Stimulated activated CD8-positive, alpha-beta memory T cell treated with anti-CD3 and anti-CD28 coated beads, Interleukin-4, amount 100 ng/mL, for 4 hours (primary cell): ENCODE data around the gene ANK2.
"Not testable (repeated sequence)": the region's sequence is repeated elsewhere in the genome, so short reads cannot be mapped to it uniquely, and the experiment has no call there.

Experiments
- DNase-seq, 2 donors: peaks; one replicate each; pipeline ENCODE4 v3.0.0-alpha.2; 2020; ENCODE audit warnings: low read depth in 2 of 2, low spot score in 1 of 2

The ANK2 gene

DNA sequence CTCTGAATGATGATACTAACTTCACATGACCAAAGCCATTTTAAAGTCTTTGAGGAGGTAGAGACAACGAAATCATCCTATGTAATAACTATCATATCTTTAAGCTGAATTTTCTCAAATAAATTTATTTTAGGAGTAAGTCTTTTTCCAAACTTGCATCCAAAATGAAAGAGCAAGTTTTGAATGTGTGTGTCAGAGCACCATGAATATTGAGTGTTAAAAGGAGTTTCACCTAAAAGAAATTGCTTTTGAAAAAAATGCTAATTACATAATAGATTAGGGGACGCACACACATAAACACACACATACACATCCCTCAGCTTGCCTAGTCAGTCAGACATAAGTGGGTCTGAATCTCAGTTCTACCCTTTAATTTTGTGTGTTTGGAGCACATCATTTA, 1.9 kb downstream of the ANK2 start:
- DNase-seq = no peak

DNA sequence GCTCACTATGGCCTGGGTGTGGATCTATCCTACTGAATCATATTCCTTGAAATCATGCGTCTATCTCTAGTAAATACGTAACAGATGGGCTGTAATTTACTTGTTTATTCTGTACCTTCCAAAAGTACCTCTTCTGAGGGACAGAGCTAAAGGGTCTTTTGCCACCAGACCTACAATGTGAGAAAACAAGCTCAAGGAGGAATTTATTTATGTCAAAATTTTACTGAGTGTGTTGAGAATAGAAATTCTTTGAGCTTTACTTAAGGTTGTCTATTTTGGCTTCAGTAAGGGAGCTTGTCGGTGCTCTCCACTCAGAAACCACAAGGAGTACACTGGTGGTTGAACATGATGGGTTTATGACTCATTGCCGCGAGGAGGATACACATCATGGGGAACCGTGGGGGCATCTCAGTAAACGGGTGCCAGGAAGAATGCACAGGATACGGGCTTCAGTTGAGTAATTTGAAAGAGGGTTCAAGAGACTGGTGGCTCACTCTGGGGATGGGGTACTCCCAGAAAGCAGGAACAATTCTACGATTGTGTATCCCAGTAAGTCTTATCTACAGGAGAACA, 3.0 kb downstream of the ANK2 start:
- no peak for DNase-seq

DNA sequence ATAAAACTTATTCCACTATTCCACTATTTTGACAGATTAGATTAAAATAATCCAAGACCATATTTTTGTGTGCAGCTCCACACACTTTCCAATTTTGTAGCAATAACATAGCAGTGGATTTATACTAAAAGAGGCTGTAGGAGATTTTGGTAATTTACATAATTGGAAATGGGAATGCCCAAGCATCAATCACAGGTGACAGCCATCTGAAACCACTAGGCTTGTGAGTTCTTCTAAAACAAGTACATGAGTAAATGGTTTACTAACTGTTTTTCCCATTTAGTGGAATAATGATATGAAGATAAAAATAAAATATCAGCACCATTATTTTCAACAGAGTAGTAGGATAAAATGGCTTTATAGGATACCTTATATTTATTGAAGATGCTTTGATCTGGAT, 4.4 kb downstream of the ANK2 start:
- no peak for DNase-seq

DNA sequence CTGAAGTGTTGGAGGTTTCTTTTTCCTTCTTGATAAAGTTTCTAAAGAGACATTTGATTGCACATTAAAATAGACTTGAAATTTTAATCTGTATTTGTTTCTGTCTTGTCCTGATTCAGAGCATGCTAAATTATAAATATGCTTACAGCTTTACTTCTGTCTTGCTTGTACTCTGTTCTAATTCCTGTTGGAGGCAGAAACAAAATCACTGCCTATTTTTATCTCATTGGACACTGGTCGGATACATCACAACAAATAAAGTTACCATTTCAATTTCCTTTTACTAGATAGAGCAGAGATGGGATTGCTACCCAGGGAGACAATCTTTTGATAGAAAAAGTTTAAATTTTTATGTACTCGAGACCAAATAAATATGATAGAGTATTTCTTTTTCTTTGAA, 6.9 kb downstream of the ANK2 start:
- no peak for DNase-seq

DNA sequence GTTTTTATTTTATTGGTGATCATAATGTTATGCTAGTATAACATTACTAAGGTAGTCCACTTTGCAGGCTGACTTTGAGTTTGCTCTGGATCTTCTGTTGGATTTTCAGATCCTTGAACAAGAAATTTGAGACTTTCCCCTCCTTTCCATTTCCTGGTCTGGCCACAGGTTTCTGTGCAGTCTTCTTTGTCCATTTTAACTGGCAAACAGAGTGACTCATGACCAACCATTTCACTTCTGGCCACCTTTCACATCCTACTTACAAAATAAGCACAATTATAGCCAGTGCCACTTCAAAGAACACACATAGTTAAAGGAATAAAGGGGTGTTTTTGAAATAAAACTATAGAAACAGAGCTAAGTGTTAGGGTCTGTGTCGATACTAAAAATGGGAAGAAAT, 8.4 kb downstream of the ANK2 start:
- no peak for DNase-seq

DNA sequence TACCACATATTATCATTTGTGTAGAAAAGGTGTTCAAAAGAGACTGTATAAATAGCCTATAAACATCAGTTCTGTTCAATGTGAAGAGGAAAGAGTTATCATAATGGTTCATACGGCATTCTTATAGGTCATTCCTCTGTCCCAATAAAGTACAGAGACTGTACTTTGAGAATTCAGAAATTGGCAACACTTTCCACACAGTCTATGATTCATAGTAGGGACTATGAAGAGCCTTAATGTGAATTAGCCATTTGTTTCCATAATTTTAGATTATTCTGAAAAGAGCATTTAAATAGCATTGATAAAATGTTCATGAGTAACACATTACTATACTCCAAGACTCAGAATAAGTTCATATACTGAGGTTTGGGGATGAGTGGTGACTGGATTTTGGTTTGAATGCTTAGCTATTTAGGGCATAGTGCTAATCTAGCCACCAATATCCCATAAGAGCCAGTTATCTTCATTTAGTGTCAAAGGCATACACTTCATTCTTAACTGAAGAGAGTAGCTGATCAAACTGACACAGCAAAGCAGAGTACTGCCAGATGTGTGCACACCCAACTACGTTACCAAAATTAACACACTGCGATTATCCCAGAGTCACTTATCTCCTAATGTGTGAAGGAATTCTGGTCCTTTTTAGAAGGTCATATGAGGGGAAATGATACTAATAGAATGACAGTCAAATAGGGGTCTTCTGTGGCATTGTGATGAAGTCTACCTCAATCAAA, 10.2 kb downstream of the ANK2 start:
- DNase-seq = no peak

DNA sequence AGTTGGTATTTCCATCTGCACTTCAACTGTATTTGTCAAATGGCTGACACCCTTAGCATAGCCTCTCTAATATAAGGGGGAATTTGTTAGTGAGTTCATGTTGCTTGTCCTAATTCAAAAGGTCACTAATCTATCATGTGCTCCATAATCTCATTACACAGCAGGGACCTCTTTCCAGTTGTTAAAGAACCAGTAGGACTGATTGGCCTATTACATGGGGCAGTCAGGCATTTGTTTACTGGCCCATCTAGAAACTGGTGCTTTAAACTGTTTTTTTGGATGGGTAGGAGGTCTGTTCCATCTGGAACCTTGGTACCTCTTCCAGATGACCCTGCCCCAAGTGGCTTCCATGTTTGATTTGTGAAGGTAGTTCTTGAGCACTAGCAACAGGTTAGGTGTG, 11.4 kb downstream of the ANK2 start:
- DNase-seq = no peak

DNA sequence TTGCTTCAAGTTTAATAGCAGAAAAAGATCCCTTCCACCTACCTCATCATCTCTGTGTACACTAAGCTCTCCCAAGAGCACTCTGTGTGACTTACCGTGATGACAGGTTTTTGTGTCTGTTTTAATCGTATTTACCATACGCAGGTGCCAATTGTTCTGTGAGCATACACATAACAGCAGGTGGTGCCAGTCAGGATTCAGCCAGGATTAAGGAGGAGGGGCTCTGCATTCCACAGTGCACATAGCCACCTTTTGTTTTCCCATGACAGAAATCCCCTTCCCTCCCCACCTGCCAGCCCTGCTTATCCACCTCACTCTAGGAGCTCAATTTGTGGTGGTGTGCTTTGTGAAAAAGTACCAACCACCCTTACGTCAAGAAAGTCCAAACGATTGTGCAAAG, 14.8 kb downstream of the ANK2 start:
- DNase-seq = no peak

DNA sequence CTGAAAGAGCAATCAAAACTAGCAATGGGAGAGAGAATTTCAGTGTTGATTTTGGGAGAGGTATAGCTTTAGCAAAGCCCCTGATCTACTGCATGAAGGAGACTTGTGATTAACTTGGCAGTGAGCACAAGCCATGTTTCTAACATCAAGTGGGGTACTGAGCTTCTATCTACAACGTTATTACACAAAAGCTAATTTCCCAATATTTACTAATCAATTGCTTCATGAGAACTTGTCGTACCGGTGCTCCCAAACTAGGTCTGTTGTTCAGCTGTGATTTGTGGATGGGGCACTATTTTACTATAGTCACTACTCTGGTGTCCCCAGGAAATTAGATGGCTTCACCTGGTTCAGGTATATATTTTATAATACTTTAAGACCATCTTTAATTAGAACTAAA, 16.2 kb downstream of the ANK2 start:
- no peak for DNase-seq

DNA sequence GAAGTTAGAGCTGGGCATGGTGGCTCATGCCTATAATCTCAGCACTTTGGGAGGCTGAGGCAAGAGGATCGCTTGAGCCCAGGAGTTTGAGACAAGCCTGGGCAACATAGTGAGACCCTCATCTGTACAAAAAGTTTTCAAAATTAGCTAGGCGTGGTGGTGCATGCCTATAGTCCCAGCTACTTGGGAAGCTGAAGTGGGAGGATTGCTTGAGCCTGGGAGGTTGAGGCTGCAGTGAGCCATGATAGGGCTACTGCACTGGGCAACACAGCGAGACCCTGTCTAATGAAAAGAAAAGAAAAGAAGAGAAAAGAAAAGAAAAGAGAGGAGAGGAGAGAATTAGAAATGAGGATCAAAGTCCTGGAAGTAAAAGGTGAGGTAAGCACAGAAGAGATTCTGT, 19.3 kb downstream of the ANK2 start:
- not testable (repeated sequence) for DNase-seq

DNA sequence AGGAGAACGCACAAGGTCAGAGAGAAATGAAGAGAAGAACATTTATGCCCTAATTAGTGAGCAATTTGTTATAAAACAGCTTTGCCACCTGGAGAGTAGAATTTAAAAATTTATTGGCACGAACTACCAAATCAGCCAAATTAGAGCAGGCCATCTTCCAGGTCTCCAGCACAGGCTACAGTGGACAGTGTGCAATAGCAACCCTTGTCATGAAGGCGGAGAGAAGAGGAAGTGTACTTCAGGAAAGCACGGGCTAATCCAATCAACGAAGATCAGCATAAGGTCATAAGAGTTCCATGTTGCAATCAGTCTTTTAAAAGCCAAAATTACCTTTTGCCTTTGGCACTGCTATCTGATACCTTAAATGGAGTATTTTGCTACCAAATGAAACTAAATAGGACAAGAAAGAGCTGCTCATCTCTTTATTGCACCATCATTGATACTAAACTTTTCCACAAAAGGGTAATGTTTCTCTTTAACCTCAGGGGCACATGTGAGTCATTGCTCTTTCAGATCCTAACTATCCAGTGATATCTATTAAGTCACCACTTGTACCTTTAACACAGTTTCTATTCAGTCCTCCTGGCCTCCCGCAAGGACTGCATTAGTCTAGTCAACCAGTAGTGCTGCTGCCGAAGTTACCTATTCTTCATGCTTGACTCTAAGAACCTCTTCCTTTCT, 19.9 kb downstream of the ANK2 start:
- no peak for DNase-seq

DNA sequence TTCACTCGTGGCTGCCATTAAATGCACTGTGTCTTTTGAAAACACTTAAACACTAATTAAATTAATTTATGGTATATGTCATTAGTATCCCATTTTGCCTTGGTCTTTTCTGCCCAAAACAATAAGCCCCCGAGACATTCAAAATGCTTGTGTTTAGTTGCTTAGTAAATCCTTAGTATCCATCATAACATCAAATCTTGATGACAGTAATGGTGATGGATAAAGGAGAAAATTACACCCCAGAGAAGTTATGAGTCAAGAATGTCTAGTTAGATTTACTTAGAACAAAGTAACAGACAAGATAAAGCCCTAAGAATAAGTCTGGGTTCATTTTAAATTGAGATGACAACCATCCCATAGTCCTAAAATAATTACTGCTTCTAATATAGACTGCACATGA, 21.3 kb downstream of the ANK2 start:
- no peak for DNase-seq

DNA sequence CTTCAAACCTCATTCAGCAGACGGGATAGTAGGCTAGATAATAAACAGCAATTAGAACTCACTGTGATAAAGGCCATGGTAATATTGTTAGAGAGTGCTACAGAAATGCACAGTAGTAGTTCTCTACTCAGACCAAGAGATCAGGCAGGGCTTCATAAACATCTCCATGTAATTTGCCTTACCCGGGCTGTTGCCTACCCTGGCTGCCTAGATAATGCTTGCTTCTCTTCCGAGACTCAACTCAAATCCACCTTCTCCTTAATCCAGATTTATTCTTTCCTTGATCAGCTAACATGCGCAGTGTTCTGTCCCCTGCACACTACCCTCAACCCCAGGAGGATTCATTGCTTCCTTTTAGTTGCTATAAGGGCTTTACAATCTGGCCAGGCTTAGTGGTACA, 21.8 kb downstream of the ANK2 start:
- no peak for DNase-seq

DNA sequence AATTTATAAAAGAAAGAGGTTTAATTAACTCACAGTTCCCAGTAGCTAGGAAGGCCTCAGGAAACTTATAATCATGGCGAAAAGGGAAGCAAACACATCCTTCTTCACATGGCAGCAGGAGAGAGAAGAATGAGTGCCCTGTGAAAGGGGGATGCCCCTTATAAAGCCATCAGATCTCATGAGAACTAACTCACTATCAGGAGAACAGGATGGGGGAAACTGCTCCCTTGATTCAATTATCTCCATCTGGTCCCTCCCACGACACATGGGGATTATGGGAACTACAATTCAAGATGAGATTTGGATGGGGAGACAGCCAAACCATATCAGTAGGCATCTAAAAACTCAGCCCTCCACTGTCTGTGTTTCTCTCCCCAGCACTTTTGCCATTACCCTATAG, 22.4 kb downstream of the ANK2 start:
- no peak for DNase-seq

DNA sequence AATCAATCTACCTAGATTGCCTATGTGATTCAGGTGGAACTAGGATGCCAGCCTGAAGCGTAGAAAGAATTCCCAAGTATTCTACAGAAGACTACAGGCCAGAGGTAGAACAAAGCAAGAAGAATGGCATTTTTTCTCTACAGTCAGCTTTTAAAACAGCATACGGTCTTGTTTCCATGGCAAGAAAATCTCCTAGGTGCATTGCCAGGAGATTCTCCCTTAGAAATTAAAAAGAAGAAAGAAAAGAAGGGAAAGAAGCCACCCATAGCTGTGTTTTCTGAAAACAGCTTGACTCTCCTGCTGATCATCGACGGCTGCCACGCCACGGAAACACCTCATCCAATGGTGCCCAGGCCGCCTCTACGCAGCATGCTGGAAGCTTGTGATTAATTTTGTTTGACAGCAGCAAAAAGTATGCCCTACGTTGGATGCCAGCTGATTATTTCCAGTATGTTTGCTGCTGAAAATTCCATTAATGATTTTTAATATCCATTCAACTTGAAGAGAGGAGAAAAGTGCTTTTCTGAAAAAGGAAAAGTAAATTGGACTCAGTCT, 24.1 kb downstream of the ANK2 start:
- no peak for DNase-seq

DNA sequence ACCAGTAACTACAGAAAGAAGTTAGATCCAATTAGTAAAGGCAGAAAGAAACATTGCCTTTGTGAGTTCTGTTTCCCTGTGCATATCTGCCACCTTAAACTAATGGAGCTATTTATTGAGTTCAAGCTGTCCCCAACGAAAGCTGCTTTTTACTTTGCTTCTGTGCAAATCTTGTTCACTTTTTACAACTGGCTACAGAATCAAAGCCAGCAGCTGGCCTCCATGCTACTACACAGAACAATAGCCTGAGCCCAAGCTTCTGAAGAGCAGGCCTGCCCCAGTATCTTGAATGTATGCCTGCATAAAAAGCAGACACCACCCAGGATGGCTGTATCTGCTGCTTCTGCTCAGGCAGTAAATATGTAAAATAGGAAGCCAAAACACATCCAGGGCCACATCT, 28.1 kb downstream of the ANK2 start:
- no peak for DNase-seq

DNA sequence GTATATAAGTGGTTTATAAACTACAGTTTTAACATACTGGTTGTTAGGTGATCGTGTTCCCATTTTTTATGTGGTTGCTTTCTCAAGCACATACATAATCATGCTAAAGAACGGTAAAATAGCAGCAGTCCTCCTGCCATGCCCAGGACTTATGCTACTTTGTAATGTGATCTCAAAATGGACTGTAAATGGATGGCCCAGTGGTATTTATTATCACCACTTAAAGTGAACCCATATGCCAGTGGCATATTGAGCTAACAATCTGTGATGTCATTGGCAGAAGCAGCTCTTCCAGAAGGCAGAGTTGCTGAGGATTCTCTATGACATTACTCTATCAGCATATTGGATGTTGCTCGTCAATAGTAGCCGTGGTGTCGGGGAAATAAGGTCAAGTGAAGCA, 28.6 kb downstream of the ANK2 start:
- no peak for DNase-seq

DNA sequence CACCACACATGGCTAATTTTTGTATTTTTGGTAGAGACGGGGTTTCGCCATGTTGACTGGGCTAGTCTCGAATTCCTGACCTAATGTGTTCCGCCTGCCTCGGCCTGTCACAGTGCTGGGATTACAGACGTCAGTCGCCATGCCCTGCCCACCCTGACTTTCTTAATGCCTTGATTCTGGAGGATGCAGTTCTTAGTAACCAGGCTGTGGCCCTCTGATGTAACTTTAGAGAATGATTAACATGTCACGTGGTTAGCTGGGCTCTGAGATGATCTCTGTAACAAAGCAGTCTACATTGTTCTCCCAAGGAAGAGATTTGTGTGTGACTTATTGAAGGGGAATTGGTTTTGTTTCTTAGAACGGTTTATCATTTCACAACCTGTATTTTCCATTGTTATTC, 30.6 kb downstream of the ANK2 start:
- no peak for DNase-seq

DNA sequence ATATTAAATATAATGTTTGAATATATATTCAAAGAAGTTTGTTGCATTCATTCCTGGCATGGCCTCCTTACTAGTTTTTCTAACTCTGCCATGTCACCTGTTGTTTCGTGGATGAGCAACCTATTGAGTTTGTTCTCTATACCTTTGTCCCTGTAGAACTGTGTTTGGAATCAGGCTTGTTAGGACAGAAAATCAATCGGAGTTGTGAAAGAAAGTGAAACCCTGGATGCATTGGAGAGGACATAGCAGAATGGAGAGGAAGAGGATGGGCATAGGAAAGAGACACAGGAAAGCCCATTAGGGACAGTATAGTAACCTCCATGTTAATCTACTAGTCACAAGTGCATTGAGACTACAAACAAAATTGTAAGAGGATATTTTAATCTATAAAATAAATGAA, 31.2 kb downstream of the ANK2 start:
- DNase-seq = no peak

DNA sequence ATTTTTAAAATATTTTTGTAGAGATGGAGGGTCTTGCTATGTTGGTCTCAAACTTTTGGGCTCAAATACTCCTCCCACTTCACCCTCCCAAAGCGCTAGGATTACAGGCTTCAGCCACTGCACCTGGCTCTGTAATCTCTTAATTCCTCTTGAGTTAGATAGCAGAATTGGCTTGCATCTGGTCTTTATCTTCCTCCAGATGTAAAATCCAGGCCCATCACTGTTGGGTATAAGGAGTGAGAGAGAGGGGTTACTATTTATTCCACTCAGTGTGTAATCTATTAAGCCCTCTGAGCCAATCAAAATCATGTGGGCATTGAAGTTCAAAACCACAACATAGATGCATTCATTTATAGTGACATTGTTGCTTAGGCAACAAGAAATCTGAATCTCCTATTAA, 33.9 kb downstream of the ANK2 start:
- DNase-seq = no peak

DNA sequence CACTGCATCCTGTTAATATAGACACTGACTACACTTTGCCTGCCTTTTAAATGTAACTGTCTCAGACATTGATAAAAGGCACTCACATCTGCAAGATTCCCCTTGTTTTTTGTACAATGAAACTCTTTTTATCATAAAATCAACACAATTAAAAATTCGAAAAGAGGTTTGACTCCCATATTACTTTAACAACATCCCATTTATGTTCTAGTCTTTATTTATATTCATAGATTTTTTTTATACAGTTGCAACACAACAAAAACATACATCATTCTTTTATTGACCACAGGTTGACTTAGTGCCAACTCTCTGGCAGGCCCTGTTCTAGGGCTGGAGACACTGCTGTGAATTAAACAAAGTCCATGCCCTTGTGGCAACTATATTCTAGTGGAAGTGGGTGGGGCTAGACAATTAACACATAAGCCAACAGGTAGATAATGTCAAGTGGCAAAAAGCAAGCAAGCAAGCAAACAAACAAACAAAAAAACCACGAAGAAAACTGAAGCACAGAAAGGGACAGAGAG, 36.8 kb downstream of the ANK2 start:
- DNase-seq = no peak

DNA sequence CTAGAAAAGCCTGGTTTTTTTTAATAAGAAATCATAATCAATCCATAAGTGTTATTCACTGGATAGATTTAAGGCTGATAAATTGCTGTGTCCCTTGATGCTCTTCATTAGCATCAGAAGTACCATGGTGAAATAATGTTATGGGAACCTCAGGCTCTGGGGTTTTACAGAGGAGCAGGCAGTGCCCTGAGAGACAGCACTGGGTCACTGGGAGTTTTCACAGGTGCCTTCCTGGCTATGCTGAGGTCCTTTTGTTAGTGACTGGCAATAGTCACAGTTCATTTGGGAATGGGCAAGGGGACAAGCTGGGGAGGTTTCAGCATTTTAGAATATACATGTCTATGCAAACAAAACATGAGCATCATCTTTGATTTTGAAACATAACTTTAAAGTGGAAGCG, 38.6 kb downstream of the ANK2 start:
- no peak for DNase-seq
